ENCODE measurements around the gene RBMS1. TPM values are rescaled to one million over a fixed set of nuclear protein-coding genes. Genes with fewer than 3 reads are reported as not detected.

Gene RBMS1
- polyA plus RNA-seq, 1 donor from 2014 or later = 8.4 TPM

DNA sequence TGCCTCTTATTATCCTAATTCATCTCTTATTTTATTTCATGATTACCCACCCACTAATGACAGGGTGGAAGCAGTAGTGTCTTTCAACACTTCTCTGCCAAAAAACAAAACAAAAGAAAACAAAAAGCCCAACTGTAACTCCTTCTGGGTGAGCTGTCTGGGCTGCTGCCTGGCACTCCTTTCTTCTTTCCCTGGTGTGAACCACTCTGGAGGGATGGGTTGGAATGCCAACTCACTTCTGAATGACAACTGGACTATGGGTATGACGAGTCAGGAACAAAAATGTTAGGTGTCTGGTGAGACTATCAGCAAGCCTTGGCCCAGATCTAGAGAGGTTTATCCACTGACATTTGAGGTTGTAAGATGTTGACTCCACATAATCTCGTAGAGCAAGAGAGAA is 205.3 kb downstream of the RBMS1 start:
- Histone ChIP-seq H3K36me3 (ENCODE audit: insufficient read depth, low read length) (no peaks in the 10 kb centered on the region), H3F3A (ENCODE audit: insufficient read depth, low read length, poor library complexity, severe bottlenecking) (no peaks in the 10 kb centered on the region), H3K9me3 (ENCODE audit: low read length) (no peaks in the 10 kb centered on the region), H3K27me3 (ENCODE audit: insufficient read depth, low read depth, low read length) (no peaks in the 10 kb centered on the region), H4K20me1 (ENCODE audit: insufficient read depth) (no peaks in the 10 kb centered on the region), H2AFZ (ENCODE audit: low read depth, low read length) (no peak overlapping the region), H3K27ac (ENCODE audit: low read length) (no peak overlapping the region), H3K4me3 (ENCODE audit: low read length) (no peak overlapping the region), H3K4me2 (ENCODE audit: low read length) (no peak overlapping the region), H3K9ac (ENCODE audit: low read length) (no peak overlapping the region), H3K9me2 (ENCODE audit: insufficient read depth, low read length) (no peaks in the 10 kb centered on the region), H3K79me2 (replicated peaks; ENCODE audit: insufficient read depth, low read length) (no peaks in the 10 kb centered on the region)
- TF ChIP-seq EZH2 (IDR thresholded peaks at IDR 0.05; ENCODE audit: borderline replicate concordance, insufficient read depth, low read length, poor library complexity, severe bottlenecking) (no peak), EP300 (conservative IDR thresholded peaks at IDR 0.05; ENCODE audit: poor library complexity, severe bottlenecking) (no peak), SMC3 (conservative IDR thresholded peaks at IDR 0.05; ENCODE audit: poor library complexity) (no peak), POLR2AphosphoS5 (IDR thresholded peaks at IDR 0.05) (no peak), MXI1 (conservative IDR thresholded peaks at IDR 0.05; ENCODE audit: poor library complexity, severe bottlenecking) (no peak), RAD21 (conservative IDR thresholded peaks at IDR 0.05) (no peak), TAF1 (IDR thresholded peaks at IDR 0.05; ENCODE audit: low read depth) (no peak)
- TF ChIP-seq, protein P1, sequence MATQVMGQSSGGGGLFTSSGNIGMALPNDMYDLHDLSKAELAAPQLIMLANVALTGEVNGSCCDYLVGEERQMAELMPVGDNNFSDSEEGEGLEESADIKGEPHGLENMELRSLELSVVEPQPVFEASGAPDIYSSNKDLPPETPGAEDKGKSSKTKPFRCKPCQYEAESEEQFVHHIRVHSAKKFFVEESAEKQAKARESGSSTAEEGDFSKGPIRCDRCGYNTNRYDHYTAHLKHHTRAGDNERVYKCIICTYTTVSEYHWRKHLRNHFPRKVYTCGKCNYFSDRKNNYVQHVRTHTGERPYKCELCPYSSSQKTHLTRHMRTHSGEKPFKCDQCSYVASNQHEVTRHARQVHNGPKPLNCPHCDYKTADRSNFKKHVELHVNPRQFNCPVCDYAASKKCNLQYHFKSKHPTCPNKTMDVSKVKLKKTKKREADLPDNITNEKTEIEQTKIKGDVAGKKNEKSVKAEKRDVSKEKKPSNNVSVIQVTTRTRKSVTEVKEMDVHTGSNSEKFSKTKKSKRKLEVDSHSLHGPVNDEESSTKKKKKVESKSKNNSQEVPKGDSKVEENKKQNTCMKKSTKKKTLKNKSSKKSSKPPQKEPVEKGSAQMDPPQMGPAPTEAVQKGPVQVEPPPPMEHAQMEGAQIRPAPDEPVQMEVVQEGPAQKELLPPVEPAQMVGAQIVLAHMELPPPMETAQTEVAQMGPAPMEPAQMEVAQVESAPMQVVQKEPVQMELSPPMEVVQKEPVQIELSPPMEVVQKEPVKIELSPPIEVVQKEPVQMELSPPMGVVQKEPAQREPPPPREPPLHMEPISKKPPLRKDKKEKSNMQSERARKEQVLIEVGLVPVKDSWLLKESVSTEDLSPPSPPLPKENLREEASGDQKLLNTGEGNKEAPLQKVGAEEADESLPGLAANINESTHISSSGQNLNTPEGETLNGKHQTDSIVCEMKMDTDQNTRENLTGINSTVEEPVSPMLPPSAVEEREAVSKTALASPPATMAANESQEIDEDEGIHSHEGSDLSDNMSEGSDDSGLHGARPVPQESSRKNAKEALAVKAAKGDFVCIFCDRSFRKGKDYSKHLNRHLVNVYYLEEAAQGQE (IDR thresholded peaks at IDR 0.05; ENCODE audit: borderline replicate concordance) = no peak
- TF ChIP-seq, protein P2, sequence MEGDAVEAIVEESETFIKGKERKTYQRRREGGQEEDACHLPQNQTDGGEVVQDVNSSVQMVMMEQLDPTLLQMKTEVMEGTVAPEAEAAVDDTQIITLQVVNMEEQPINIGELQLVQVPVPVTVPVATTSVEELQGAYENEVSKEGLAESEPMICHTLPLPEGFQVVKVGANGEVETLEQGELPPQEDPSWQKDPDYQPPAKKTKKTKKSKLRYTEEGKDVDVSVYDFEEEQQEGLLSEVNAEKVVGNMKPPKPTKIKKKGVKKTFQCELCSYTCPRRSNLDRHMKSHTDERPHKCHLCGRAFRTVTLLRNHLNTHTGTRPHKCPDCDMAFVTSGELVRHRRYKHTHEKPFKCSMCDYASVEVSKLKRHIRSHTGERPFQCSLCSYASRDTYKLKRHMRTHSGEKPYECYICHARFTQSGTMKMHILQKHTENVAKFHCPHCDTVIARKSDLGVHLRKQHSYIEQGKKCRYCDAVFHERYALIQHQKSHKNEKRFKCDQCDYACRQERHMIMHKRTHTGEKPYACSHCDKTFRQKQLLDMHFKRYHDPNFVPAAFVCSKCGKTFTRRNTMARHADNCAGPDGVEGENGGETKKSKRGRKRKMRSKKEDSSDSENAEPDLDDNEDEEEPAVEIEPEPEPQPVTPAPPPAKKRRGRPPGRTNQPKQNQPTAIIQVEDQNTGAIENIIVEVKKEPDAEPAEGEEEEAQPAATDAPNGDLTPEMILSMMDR (IDR thresholded peaks at IDR 0.05; ENCODE audit: poor library complexity, severe bottlenecking) = no peak

DNA sequence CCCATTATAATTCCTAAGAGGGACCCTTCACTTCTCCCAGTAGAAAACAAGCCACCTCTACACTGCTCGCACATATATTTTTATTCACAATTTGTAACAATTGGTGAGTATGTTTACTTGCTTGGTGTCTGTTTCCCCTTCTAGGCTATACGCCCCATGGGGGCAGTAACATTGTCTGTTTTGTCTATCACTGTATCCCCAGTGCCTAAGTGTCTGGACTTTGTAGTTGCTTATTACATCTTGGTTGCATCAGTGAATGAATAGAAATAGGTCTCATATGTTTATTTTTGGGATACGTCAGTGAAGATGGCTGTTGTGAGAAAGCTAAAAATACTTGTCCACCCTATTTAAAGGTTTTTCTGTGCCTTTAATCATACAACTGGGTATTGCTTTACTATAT is 206.1 kb downstream of the RBMS1 start:
- Histone ChIP-seq H2AFZ (ENCODE audit: low read depth, low read length) (no peak overlapping the region), H3K4me3 (ENCODE audit: low read length) (no peak overlapping the region), H3K36me3 (ENCODE audit: insufficient read depth, low read length) (no peaks in the 10 kb centered on the region), H3K27me3 (ENCODE audit: insufficient read depth, low read depth, low read length) (no peaks in the 10 kb centered on the region), H3K9me3 (ENCODE audit: low read length) (no peaks in the 10 kb centered on the region), H3K79me2 (replicated peaks; ENCODE audit: insufficient read depth, low read length) (no peaks in the 10 kb centered on the region), H3K9me2 (ENCODE audit: insufficient read depth, low read length) (no peaks in the 10 kb centered on the region), H3K9ac (ENCODE audit: low read length) (no peak overlapping the region), H4K20me1 (ENCODE audit: insufficient read depth) (no peaks in the 10 kb centered on the region), H3K4me2 (ENCODE audit: low read length) (no peak overlapping the region), H3K27ac (ENCODE audit: low read length) (no peak overlapping the region), H3F3A (ENCODE audit: insufficient read depth, low read length, poor library complexity, severe bottlenecking) (no peaks in the 10 kb centered on the region)
- TF ChIP-seq, protein P1 (IDR thresholded peaks at IDR 0.05; ENCODE audit: borderline replicate concordance) = no peak

Data from neural cell (in vitro differentiated cells).